ENCODE data around the gene HEPACAM2.

Gene HEPACAM2

GRCh38 chr7:93245525-93246432, 19.5 kb upstream of the HEPACAM2 start:
- Histone ChIP-seq H3K27me3 (no peaks in the 10 kb centered on the region), H3K4me3 (no peak overlapping the region), H3K4me1 (no peaks in the 10 kb centered on the region), H3K27ac (no peak overlapping the region), H3K9me3 (no peaks in the 10 kb centered on the region), H3K36me3 (peaks cover 0 to 8% (median 0%) of the 10 kb centered on the region in 3 donors)
- no peak for DNase-seq
- TF ChIP-seq CTCF (IDR thresholded peaks at IDR 0.05), result peak; percentile 40 to 57
- intact Hi-C loops (cut with DNase I; ENCODE audit: low total_unique reads), result no loop called here

GRCh38 chr7:93242106-93242505, 15.8 kb upstream of the HEPACAM2 start:
- H3K36me3 ChIP-seq, result peaks cover 0 to 12% (median 0%) of the 10 kb centered on the region in 3 donors
- no peaks in the 10 kb centered on the region for H3K4me1 ChIP-seq
- no peak overlapping the region for H3K27ac ChIP-seq
- no peaks in the 10 kb centered on the region for H3K27me3 ChIP-seq
- no peak for TF ChIP-seq CTCF (IDR thresholded peaks at IDR 0.05)
- intact Hi-C loops (cut with DNase I; ENCODE audit: low total_unique reads), result no loop called here
- no peaks in the 10 kb centered on the region for H3K9me3 ChIP-seq
- no peak for DNase-seq
- no peak overlapping the region for H3K4me3 ChIP-seq

- no peak overlapping the region for H3K27ac ChIP-seq
- no peaks in the 10 kb centered on the region for H3K4me1 ChIP-seq
- peaks cover 0 to 12% (median 0%) of the 10 kb centered on the region in 3 donors for H3K36me3 ChIP-seq
- no peak for TF ChIP-seq CTCF (IDR thresholded peaks at IDR 0.05)
- H3K9me3 ChIP-seq, result no peaks in the 10 kb centered on the region
- no peak for DNase-seq
- intact Hi-C loops (cut with DNase I; ENCODE audit: low total_unique reads), result no loop called here
- no peaks in the 10 kb centered on the region for H3K27me3 ChIP-seq
- no peak overlapping the region for H3K4me3 ChIP-seq
Measured at GRCh38 chr7:93239824-93240223, 13.6 kb upstream of the HEPACAM2 start.

GRCh38 chr7:93238748-93239147, 12.5 kb upstream of the HEPACAM2 start:
- Histone ChIP-seq H3K27ac (no peak overlapping the region), H3K4me1 (peaks cover 0 to 3% (median 0%) of the 10 kb centered on the region in 4 donors), H3K4me3 (no peak overlapping the region), H3K27me3 (no peaks in the 10 kb centered on the region), H3K9me3 (no peaks in the 10 kb centered on the region), H3K36me3 (peaks cover 0 to 12% (median 0%) of the 10 kb centered on the region in 3 donors)
- TF ChIP-seq CTCF (IDR thresholded peaks at IDR 0.05), result no peak
- intact Hi-C loops (cut with DNase I; ENCODE audit: low total_unique reads), result no loop called here
- DNase-seq, result no peak

- no peak for TF ChIP-seq CTCF (IDR thresholded peaks at IDR 0.05)
- intact Hi-C loops (cut with DNase I; ENCODE audit: low total_unique reads), result no loop called here
Measured at GRCh38 chr7:93238131-93238530, 11.9 kb upstream of the HEPACAM2 start.

More at GRCh38 chr7:93238131-93238530, 11.9 kb upstream of the HEPACAM2 start:
- peaks cover 0 to 4% (median under 1%) of the 10 kb centered on the region in 4 donors for H3K4me1 ChIP-seq
- H3K9me3 ChIP-seq, result no peaks in the 10 kb centered on the region
- no peak overlapping the region for H3K4me3 ChIP-seq
- no peaks in the 10 kb centered on the region for H3K27me3 ChIP-seq
- H3K27ac ChIP-seq, result no peak overlapping the region
- no peak for DNase-seq
- H3K36me3 ChIP-seq, result peaks cover 0 to 12% (median 0%) of the 10 kb centered on the region in 3 donors
